Mucosa of gallbladder (tissue), 1 donor: Measurements from ENCODE around the gene HOXD1. TPM values are rescaled to one million over a fixed set of nuclear protein-coding genes. Genes with fewer than 3 reads are reported as not detected.

Experiments used
- DNase-seq: peaks from one replicate; pipeline ENCODE4 v3.0.0-alpha.2; 2020; ENCODE audit warnings: low spot score
- total RNA-seq: library from RNA; stranded (reverse); gene quantifications from one replicate; pipeline ENCODE4 v1.2.1, GENCODE V29; 2021
- donor health status: DM: no; HTN: no; CAD: no.

Gene HOXD1
- total RNA-seq, 1 donor from 2014 or later = 0.40 TPM

GRCh38 chr2:176152350-176153181 is 35.9 kb upstream of the HOXD1 start:
- DNase-seq = no peak

GRCh38 chr2:176154576-176155252 is 33.8 kb upstream of the HOXD1 start:
- no peak for DNase-seq

- DNase-seq = no peak
Measured at GRCh38 chr2:176155356-176156044, 33.0 kb upstream of the HOXD1 start.

- DNase-seq = no peak
Measured at GRCh38 chr2:176156301-176156806, 32.1 kb upstream of the HOXD1 start.

- DNase-seq = no peak
Measured at GRCh38 chr2:176156807-176157498, 31.5 kb upstream of the HOXD1 start, which contains the start of gene HOXD3. Gene HOXD3, plus strand, starts transcription at chr2:176157307. Its CDS starts 11,808 bp downstream, at chr2:176169115.

- no peak for DNase-seq
Measured at GRCh38 chr2:176157499-176158185, 30.8 kb upstream of the HOXD1 start.

- no peak for DNase-seq
Measured at GRCh38 chr2:176158186-176158591, 30.3 kb upstream of the HOXD1 start.

- DNase-seq = no peak
Measured at GRCh38 chr2:176158855-176159662, 29.4 kb upstream of the HOXD1 start.

GRCh38 chr2:176159663-176160250 is 28.7 kb upstream of the HOXD1 start:
- DNase-seq = no peak

- no peak for DNase-seq
Measured at GRCh38 chr2:176160251-176160985, 28.1 kb upstream of the HOXD1 start.

GRCh38 chr2:176160986-176161824 is 27.3 kb upstream of the HOXD1 start:
- DNase-seq = no peak

- DNase-seq = no peak
Measured at GRCh38 chr2:176161825-176162626, 26.4 kb upstream of the HOXD1 start.

- no peak for DNase-seq
Measured at GRCh38 chr2:176162911-176163671, 25.4 kb upstream of the HOXD1 start.

- DNase-seq = no peak
Measured at GRCh38 chr2:176163672-176164056, 24.8 kb upstream of the HOXD1 start.

- no peak for DNase-seq
Measured at GRCh38 chr2:176164201-176164600, 24.3 kb upstream of the HOXD1 start.

- DNase-seq = no peak
Measured at GRCh38 chr2:176164611-176165369, 23.7 kb upstream of the HOXD1 start.
